ENCODE results near the gene ADRB2.

- TF ChIP-seq SP1 (IDR thresholded peaks at IDR 0.05; ENCODE audit: low read depth) (no peak), CTCF (IDR thresholded peaks at IDR 0.05 in 2 of 3, conservative IDR thresholded peaks at IDR 0.05 in 1 of 3; ENCODE audit: borderline replicate concordance in 1 of 3, insufficient read depth in 1 of 3, low read depth in 2 of 3, low read length in 2 of 3) (no peak), ZNF274 (IDR thresholded peaks at IDR 0.05; ENCODE audit: low read depth, low read length) (no peak), JUND (IDR thresholded peaks at IDR 0.05) (no peak), REST (IDR thresholded peaks at IDR 0.05; ENCODE audit: low read depth) (no peak), TCF7L2 (IDR thresholded peaks at IDR 0.05; ENCODE audit: borderline replicate concordance, extremely low read depth, insufficient read depth, insufficient read length) (no peak), POLR2AphosphoS5 (IDR thresholded peaks at IDR 0.05; ENCODE audit: low read depth, low read length) (no peak), RAD21 (IDR thresholded peaks at IDR 0.05; ENCODE audit: low read depth) (no peak), EZH2phosphoT487 (IDR thresholded peaks at IDR 0.05; ENCODE audit: borderline replicate concordance) (no peak), MAX (IDR thresholded peaks at IDR 0.05) (no peak)
These were observed 19.9 kb upstream of the ADRB2 start for GRCh38 chr5:148806520-148806931.

All from HCT116 (cell line).